Measurements from ENCODE around the gene RABL3. TPM values are rescaled to one million over a fixed set of nuclear protein-coding genes. Genes with fewer than 3 reads are reported as not detected.

The RABL3 gene
- total and polyA plus RNA-seq, 2 of the 4 experiments (the other 2 are of a cell fraction) = 5.3 to 17.0 TPM

- Histone ChIP-seq H4K91ac (ENCODE audit: insufficient read depth, low read depth, low read length) (no peak overlapping the region), H3K4me1 (ENCODE audit: control insufficient read depth, insufficient read depth, low read length) (peaks cover 7% of the 10 kb centered on the region), H3K23ac (ENCODE audit: low read depth, low read length) (no peak overlapping the region), H3K27me3 (ENCODE audit: control insufficient read depth, insufficient read depth, low read length) (no peaks in the 10 kb centered on the region), H3K9ac (ENCODE audit: low read depth, low read length) (no peak overlapping the region), H4K5ac (ENCODE audit: low read depth, low read length) (no peak overlapping the region), H3K18ac (ENCODE audit: low read depth, low read length) (0 out of 2 replicates have a peak overlapping the region, but pooled peaks have one; percentile 33), H2BK20ac (ENCODE audit: low read depth, low read length) (no peak overlapping the region), H3K79me1 (ENCODE audit: low read depth in 1 of 2, low read length in 2 of 2) (peaks cover 17 to 37% of the 10 kb centered on the region in 2 experiments), H2BK15ac (ENCODE audit: low read depth, low read length) (no peak overlapping the region), H3K27ac (ENCODE audit: insufficient read depth, low read length) (peak overlapping the region; percentile 40; the same call in 1 of the 2 replicates), H2BK120ac (ENCODE audit: low read depth, low read length) (peak overlapping the region; percentile 61; the same call in 1 of the 2 replicates), H3K4me3 (ENCODE audit: insufficient read depth, low read depth, low read length) (no peak overlapping the region), H2AK5ac (ENCODE audit: low read depth, low read length) (no peak overlapping the region), H3K9me3 (ENCODE audit: control insufficient read depth, insufficient read depth, low read length) (no peaks in the 10 kb centered on the region), H3K56ac (ENCODE audit: extremely low read depth, insufficient read depth, low read length) (no peak overlapping the region), H2AK9ac (replicated peaks; ENCODE audit: low read depth, low read length, poor library complexity) (no peak overlapping the region), H2BK5ac (ENCODE audit: low read depth, low read length, poor library complexity, severe bottlenecking) (peak overlapping the region; percentile 74), H4K20me1 (ENCODE audit: insufficient read depth, low read length) (no peaks in the 10 kb centered on the region), H3K36me3 (ENCODE audit: control insufficient read depth, insufficient read depth, low read length) (no peaks in the 10 kb centered on the region), H3K9me1 (ENCODE audit: insufficient read depth, low read length) (peaks cover 5% of the 10 kb centered on the region; the same call in 1 of the 2 replicates), H2AFZ (replicated peaks; ENCODE audit: low read length, poor library complexity) (no peak overlapping the region), H3K14ac (replicated peaks; ENCODE audit: low read depth, low read length) (no peak overlapping the region; the same call in 1 of the 2 replicates), H3K4ac (ENCODE audit: low read depth, low read length) (no peak overlapping the region), H4K8ac (ENCODE audit: low read depth in 2 of 2, low read length in 2 of 2) (peak overlapping the region in 1 of 2 experiments; percentile 21; a peak in 2 of 4 replicates), H3K4me2 (ENCODE audit: low read depth, low read length) (no peak overlapping the region)
- in situ Hi-C loops (cut with MboI; ENCODE audit: low sequenced_read_pairs) (no loop called here), dilution Hi-C loops (cut with HindIII; ENCODE audit: low sequenced_read_pairs, unreplicated experiment) (no loop called here), intact Hi-C loops (cut with micrococcal nuclease) (no loop called here)
- peak; percentile 69 for ATAC-seq (ENCODE audit: low read depth)
- TF ChIP-seq RAD21 (IDR thresholded peaks at IDR 0.05; ENCODE audit: low read length) = no peak
- no peak for TF ChIP-seq USF2 (IDR thresholded peaks at IDR 0.05; ENCODE audit: low read depth, low read length)
- TF ChIP-seq RFX5 (IDR thresholded peaks at IDR 0.05; ENCODE audit: low read depth, low read length) = no peak
- no peak for TF ChIP-seq ELK1 (IDR thresholded peaks at IDR 0.05; ENCODE audit: borderline replicate concordance, low read depth, low read length)
- TF ChIP-seq MAFK (IDR thresholded peaks at IDR 0.05; ENCODE audit: low read depth, low read length) = no peak
- TF ChIP-seq RCOR1 (IDR thresholded peaks at IDR 0.05; ENCODE audit: insufficient replicate concordance, low read length) = no peak
- no peak for TF ChIP-seq MAZ (IDR thresholded peaks at IDR 0.05; ENCODE audit: borderline replicate concordance, low read depth, low read length)
- no peak for TF ChIP-seq CEBPB (IDR thresholded peaks at IDR 0.05; ENCODE audit: low read depth, low read length)
- TF ChIP-seq CHD1 (IDR thresholded peaks at IDR 0.05; ENCODE audit: low read depth, low read length) = no peak
- no peak for TF ChIP-seq FOS (IDR thresholded peaks at IDR 0.05; ENCODE audit: low read depth, low read length)
- no peak for TF ChIP-seq NFE2L2 (IDR thresholded peaks at IDR 0.05; ENCODE audit: low read depth, low read length)
- no peak for TF ChIP-seq MXI1 (IDR thresholded peaks at IDR 0.05; ENCODE audit: borderline replicate concordance, low read depth, low read length)
- no CpG with 5 or more reads among the region's 1 CpG for WGBS, 2 experiments (ENCODE audit: extremely low coverage in 2 of 2, insufficient read length in 1 of 2)
- DNase-seq = peak; percentile 68
- ChIA-PET CTCF (interaction anchor here (1.0 kb wide), 1 partner anchor 47 kb away, joined by 3 read pairs; no protein-coding TSS in a partner anchor), POLR2A (ENCODE audit: unreplicated experiment) (interaction anchor here (0.6 kb wide), 1 partner anchor 22 kb away, joined by 4 read pairs; no protein-coding TSS in a partner anchor)
- BruUV-seq (replicated peaks) = no TSS peak
Observed at GRCh38 chr3:120762615-120763014, 20.3 kb upstream of the RABL3 start.
